Fibroblast of mammary gland (primary cell): ENCODE results near the gene HDAC1.
"Not testable (repeated sequence)": the region's sequence is repeated elsewhere in the genome, so short reads cannot be mapped to it uniquely, and the experiment has no call there.

Experiments
- DNase-seq: peaks from one replicate; pipeline ENCODE4 v3.0.0-alpha.2; 2010; ENCODE audit warnings: low read depth
- H3K4me3 ChIP-seq: 2 replicates; pipeline ENCODE4 v1.5.1; 2011; ENCODE audit warnings: low read depth, mild to moderate bottlenecking, low read length, moderate library complexity; ENCODE audit not compliant: control insufficient read depth
- CTCF ChIP-seq: conservative IDR thresholded peaks from 2 replicates; pipeline ENCODE4 v1.5.1; 2011; ENCODE audit warnings: low read depth, low read length, inconsistent platforms; ENCODE audit not compliant: control insufficient read depth, insufficient read depth

Gene HDAC1

GRCh38 chr1:32250893-32251716, 40.8 kb upstream of the HDAC1 start, which contains the start of gene LCK:
TSS of gene LCK (plus strand) at chr1:32251265. CDS start at chr1:32274330, 23,065 bp downstream.
- no peak for TF ChIP-seq CTCF
- DNase-seq: no peak
- H3K4me3 ChIP-seq: no peak within 1 kb of the TSS

DNA sequence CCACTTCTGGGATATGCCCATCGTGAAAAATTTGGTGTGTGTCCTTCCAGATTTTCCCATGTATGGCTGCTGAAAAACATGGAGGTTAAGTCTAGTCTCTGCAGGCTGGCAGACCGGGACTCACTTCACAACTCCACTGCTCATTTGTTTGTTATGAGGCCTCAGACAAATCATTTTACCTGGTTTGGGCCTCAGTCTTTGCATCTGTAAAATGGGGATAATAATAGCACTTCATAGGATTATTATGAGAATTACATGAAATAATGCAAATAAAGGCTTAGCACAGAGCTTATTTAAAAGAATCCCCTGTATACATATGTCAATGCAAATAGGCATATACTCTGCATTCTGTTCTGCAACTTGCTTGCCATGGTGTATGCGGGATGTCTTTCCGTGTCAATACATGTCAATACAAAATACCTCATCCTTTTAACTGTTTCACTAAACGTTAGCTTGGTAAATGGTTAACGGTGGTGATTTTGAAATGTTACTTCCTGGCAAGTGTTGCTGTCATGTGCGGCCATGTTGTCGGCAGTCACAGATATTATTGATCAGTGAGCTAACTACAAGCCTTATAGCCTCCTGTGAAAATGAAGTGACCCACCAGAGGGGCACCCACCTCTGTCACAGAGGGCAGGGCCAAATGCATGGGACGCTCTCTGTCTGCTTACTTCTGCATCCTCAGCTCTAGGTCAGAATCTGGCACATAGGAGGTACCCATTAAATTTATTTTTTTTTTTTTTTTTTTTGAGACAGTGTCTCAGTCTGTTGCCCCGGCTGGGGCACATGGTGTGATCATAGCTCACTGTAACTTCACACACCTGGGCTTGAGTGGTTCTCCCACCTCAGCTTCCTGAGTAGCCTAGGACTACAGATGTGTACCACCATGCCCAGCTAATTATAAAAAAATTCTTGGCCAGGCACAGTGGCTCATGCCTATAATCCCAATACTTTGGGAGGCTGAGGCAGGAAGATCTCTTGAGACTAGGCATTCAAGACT, 36.5 kb upstream of the HDAC1 start:
- TF ChIP-seq CTCF: no peak
- H3K4me3 ChIP-seq: no peak overlapping the region
- DNase-seq: no peak

DNA sequence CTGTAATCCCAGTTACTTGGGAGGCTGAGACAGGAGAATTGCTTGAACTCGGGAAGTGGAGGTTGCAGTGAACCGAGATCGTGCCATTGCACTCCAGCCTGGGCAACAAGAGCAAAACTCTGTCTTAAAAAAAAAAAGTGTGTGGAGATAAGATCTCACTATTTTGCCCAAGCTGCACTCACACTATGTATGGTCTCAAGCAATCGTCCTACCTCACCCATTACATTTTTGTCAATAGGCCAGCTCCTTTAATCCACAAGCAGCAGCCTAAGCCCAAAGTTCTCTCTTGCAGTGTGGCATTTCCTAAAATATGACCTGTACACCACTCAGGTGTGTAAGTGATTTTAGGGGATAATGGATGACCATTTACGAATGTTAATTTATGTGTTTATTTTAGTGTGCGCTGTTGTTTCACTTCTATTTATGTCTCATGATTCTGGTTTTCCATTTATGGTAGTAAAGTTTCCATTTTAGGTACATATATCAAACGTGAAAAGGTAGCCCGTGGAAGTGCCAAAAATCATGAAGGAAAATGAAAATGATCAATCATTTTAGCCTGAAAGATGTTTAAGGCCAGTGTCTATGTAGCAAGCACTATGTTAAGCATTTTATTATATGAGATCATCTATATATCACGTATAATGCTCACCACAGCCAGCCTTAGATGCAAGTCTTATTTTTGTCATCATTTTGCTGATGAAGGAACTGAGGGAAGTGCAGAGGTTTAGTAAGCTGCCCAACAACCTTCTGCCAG, 35.2 kb upstream of the HDAC1 start:
- no peak overlapping the region for H3K4me3 ChIP-seq
- no peak for DNase-seq
- no peak for TF ChIP-seq CTCF

GRCh38 chr1:32257227-32257508, 34.7 kb upstream of the HDAC1 start:
- no peak overlapping the region for H3K4me3 ChIP-seq
- TF ChIP-seq CTCF: no peak
- no peak for DNase-seq

DNA sequence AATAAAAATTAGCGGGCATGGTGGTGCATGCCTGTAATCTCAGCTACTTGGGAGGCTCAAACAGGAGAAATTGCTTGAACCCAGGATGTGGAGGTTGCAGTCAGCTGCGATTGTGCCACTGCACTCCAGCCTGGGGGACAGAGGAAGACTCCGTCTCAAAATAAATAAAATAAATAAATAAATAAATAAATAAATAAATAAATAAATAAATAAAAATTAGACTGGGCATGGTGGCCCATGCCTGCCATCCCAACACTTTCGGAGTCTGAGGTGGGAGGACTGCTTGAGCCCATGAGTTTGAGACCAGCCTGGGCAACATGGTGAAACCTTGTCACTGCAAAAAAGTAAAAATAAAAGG, 28.7 kb upstream of the HDAC1 start:
- DNase-seq: not testable (repeated sequence)

DNA sequence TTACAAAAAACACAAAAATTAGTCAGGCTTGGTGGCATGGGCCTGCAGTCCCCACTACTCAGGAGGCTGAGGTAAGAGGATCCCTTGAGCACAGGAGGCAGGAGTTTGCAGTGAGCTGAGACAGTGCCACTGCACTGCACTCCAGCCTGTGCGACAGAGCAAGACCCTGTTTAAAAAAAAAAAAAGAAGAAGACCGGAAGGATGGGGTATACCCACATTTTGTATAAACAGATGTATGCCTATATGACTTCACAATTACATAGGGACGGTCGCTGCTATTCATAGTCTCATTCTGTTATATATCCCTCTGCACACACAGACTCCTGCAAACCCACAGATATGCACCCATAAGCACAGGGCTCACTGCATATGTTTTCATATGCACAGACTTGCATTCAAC, 28.1 kb upstream of the HDAC1 start:
- TF ChIP-seq CTCF: no peak
- H3K4me3 ChIP-seq: no peak overlapping the region
- DNase-seq: no peak

More for the DNA sequence above, 28.7 kb upstream of the HDAC1 start:
- H3K4me3 ChIP-seq: not testable (repeated sequence)

DNA sequence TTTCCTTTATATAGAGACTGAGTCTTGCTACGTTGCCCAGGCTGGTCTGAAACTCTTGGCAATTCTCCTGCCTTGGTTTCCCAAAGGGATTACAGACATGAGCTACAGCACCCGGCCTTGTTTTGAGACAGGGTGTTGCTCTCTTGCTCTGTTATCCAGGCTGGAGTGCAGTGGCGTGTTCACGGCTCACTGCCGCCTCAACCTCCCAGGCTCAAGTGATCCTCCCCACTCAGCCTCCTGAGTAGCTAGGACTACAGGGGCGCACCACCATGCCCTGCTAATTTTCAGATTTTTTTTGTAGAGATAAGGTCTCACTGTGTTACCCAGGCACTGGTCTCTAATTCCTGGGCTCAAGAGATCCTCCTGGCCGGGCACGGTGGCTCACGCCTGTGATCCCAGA, 26.0 kb upstream of the HDAC1 start:
- TF ChIP-seq CTCF: no peak
- no peak for DNase-seq

More for the DNA sequence above, 26.0 kb upstream of the HDAC1 start:
- H3K4me3 ChIP-seq: no peak overlapping the region
